ENCODE measurements around the gene CORIN. TPM values are rescaled to one million over a fixed set of nuclear protein-coding genes. Genes with fewer than 3 reads are reported as not detected.
"Not testable (repeated sequence)": the region's sequence is repeated elsewhere in the genome, so short reads cannot be mapped to it uniquely, and the experiment has no call there.

The CORIN gene
- total RNA-seq, 1 donor from 2014 or later: 53.9 TPM

- intact Hi-C loops (cut with DNase I): loop anchor here (5.0 kb wide), 1 partner anchor 80 kb away; the partner anchor contains the start of gene ATP10D
- ATAC-seq (no peak), DNase-seq (ENCODE audit: missing footprints) (no peak)
These were observed 270.9 kb downstream of the CORIN start for GRCh38 chr4:47566969-47567368.

- intact Hi-C loops (cut with DNase I): loop anchor here (5.0 kb wide), 1 partner anchor 79 kb away; the partner anchor contains the start of gene ATP10D
- no peak for ATAC-seq
- DNase-seq (ENCODE audit: missing footprints): no peak
These were observed 271.3 kb downstream of the CORIN start for GRCh38 chr4:47566566-47566965.

- no peak for DNase-seq (ENCODE audit: missing footprints)
- no peak for ATAC-seq
- intact Hi-C loops (cut with DNase I): no loop called here
These were observed 275.6 kb downstream of the CORIN start for GRCh38 chr4:47562297-47562696.

GRCh38 chr4:47561331-47561730 lies 276.5 kb downstream of the CORIN start:
- intact Hi-C loops (cut with DNase I): no loop called here
- ATAC-seq (no peak), DNase-seq (ENCODE audit: missing footprints) (no peak)

- intact Hi-C loops (cut with DNase I): no loop called here
- DNase-seq (ENCODE audit: missing footprints): no peak
- ATAC-seq: no peak
These were observed 277.2 kb downstream of the CORIN start for GRCh38 chr4:47560682-47561081.

GRCh38 chr4:47557255-47557654 lies 280.6 kb downstream of the CORIN start:
- ATAC-seq (no peak), DNase-seq (ENCODE audit: missing footprints) (no peak)
- intact Hi-C loops (cut with DNase I): no loop called here

- ATAC-seq; intact Hi-C loops (cut with DNase I); DNase-seq (ENCODE audit: missing footprints): not testable (repeated sequence)
These were observed 281.9 kb downstream of the CORIN start for GRCh38 chr4:47555920-47556319.

GRCh38 chr4:47553329-47554125 lies 284.3 kb downstream of the CORIN start:
- intact Hi-C loops (cut with DNase I): no loop called here
- DNase-seq (ENCODE audit: missing footprints) (no peak), ATAC-seq (no peak)

GRCh38 chr4:47551682-47552081 lies 286.2 kb downstream of the CORIN start:
- intact Hi-C loops (cut with DNase I): no loop called here
- DNase-seq (ENCODE audit: missing footprints) (no peak), ATAC-seq (no peak)

GRCh38 chr4:47550899-47551548 lies 286.8 kb downstream of the CORIN start:
- ATAC-seq (no peak), DNase-seq (ENCODE audit: missing footprints) (no peak)
- intact Hi-C loops (cut with DNase I): no loop called here

GRCh38 chr4:47550357-47550756 lies 287.5 kb downstream of the CORIN start:
- ATAC-seq; intact Hi-C loops (cut with DNase I); DNase-seq (ENCODE audit: missing footprints): not testable (repeated sequence)

Small RNA genes within 50 kb of the gene (microRNA-seq; reads per million reads assigned to microRNA genes)
- gene MIR8053: not detected

Other genes with a start within 250 kb of the CORIN start
- gene NFXL1, start 76.5 kb upstream of the CORIN start, total RNA-seq: 3.9 TPM
- gene CNGA1, start 178.6 kb upstream of the CORIN start, total RNA-seq: not detected
- 0.70 TPM for gene NIPAL1, start 178.7 kb upstream of the CORIN start, total RNA-seq